Ishikawa (cell line): ENCODE results near the gene CELA3A.
A peak's percentile ranks its signal among the peaks of the same experiment; 100 is the strongest.
"Not testable (repeated sequence)": the region's sequence is repeated elsewhere in the genome, so short reads cannot be mapped to it uniquely, and the experiment has no call there.

Experiments
- CEBPB ChIP-seq: IDR thresholded peaks from 2 replicates; pipeline ENCODE4 v1.6.1; 2012
- CREB1 ChIP-seq: IDR thresholded peaks from 2 replicates; pipeline ENCODE4 v1.6.1; 2012; ENCODE audit warnings: low read depth
- EGR1 ChIP-seq: IDR thresholded peaks from 2 replicates; pipeline ENCODE4 v1.6.1; 2012
- EP300 ChIP-seq: IDR thresholded peaks from 2 replicates; pipeline ENCODE4 v1.6.1; 2012; ENCODE audit warnings: borderline replicate concordance
- FOXM1 ChIP-seq: IDR thresholded peaks from 2 replicates; pipeline ENCODE4 v1.6.1; 2012; ENCODE audit warnings: low read depth, borderline replicate concordance
- MAX ChIP-seq: IDR thresholded peaks from 2 replicates; pipeline ENCODE4 v1.6.1; 2012
- NFIC ChIP-seq: IDR thresholded peaks from 2 replicates; pipeline ENCODE4 v1.6.1; 2012
- RAD21 ChIP-seq: IDR thresholded peaks from 2 replicates; pipeline ENCODE4 v1.6.1; 2012; ENCODE audit warnings: low read depth
- REST ChIP-seq: IDR thresholded peaks from 2 replicates; pipeline ENCODE4 v1.6.1; 2012; ENCODE audit warnings: low read depth, mild to moderate bottlenecking
- TAF1 ChIP-seq: IDR thresholded peaks from 2 replicates; pipeline ENCODE4 v1.6.1; 2012; ENCODE audit warnings: low read depth, mild to moderate bottlenecking
- TCF12 ChIP-seq: IDR thresholded peaks from 2 replicates; pipeline ENCODE4 v1.6.1; 2012; ENCODE audit warnings: low read depth
- TEAD4 ChIP-seq: IDR thresholded peaks from 2 replicates; pipeline ENCODE4 v1.6.1; 2012
- USF1 ChIP-seq: IDR thresholded peaks from 2 replicates; pipeline ENCODE4 v1.6.1; 2012
- YY1 ChIP-seq: IDR thresholded peaks from 2 replicates; pipeline ENCODE4 v1.6.1; 2012; ENCODE audit warnings: low read depth
- ZBTB7A ChIP-seq: IDR thresholded peaks from 2 replicates; pipeline ENCODE4 v1.6.1; 2012; ENCODE audit warnings: low read depth

Gene CELA3A

GRCh38 chr1:21963477-21964217 lies 37.8 kb upstream of the CELA3A start:
- TF ChIP-seq NFIC, result no peak
- TF ChIP-seq RAD21, result peak; percentile 92
- TF ChIP-seq EP300, result no peak
- no peak for TF ChIP-seq ZBTB7A
- TF ChIP-seq REST, result no peak

- TF ChIP-seq FOXM1 (no peak), MAX (no peak), REST (no peak), EP300 (no peak), CEBPB (no peak), ZBTB7A (no peak), YY1 (no peak), TCF12 (no peak), TAF1 (no peak), USF1 (no peak), NFIC (no peak), RAD21 (no peak), TEAD4 (no peak), EGR1 (no peak)
These were observed 35.0 kb upstream of the CELA3A start for GRCh38 chr1:21966247-21967000.

GRCh38 chr1:21976703-21977239 lies 24.7 kb upstream of the CELA3A start, which contains the start of gene CELA3B:
CELA3B (plus strand) TSS chr1:21977022; CDS start chr1:21977040, 18 bp downstream.
- not testable (repeated sequence) for TF ChIP-seq TEAD4, NFIC, CREB1

- TF ChIP-seq RAD21, result peak; percentile 54
These were observed 20.8 kb upstream of the CELA3A start for GRCh38 chr1:21980515-21981220.

GRCh38 chr1:22005261-22006149 lies 4.0 kb downstream of the CELA3A start:
- TF ChIP-seq RAD21, result peak; percentile 61
